IPS-18c (cell line): Measurements from ENCODE around the gene ADAM10.
"Not testable (repeated sequence)": the region's sequence is repeated elsewhere in the genome, so short reads cannot be mapped to it uniquely, and the experiment has no call there.

Experiments used
- H3K4me3 ChIP-seq: 2 replicates; pipeline ENCODE4 v1.7.0; 2013; ENCODE audit warnings: low read depth, mild to moderate bottlenecking, low read length, moderate library complexity; ENCODE audit not compliant: insufficient read depth
- H3K9me3 ChIP-seq: one replicate; pipeline ENCODE4 v1.6.1; 2013; ENCODE audit warnings: mild to moderate bottlenecking, low read length, moderate library complexity; ENCODE audit not compliant: control insufficient read depth, insufficient read depth

Gene ADAM10, protein sequence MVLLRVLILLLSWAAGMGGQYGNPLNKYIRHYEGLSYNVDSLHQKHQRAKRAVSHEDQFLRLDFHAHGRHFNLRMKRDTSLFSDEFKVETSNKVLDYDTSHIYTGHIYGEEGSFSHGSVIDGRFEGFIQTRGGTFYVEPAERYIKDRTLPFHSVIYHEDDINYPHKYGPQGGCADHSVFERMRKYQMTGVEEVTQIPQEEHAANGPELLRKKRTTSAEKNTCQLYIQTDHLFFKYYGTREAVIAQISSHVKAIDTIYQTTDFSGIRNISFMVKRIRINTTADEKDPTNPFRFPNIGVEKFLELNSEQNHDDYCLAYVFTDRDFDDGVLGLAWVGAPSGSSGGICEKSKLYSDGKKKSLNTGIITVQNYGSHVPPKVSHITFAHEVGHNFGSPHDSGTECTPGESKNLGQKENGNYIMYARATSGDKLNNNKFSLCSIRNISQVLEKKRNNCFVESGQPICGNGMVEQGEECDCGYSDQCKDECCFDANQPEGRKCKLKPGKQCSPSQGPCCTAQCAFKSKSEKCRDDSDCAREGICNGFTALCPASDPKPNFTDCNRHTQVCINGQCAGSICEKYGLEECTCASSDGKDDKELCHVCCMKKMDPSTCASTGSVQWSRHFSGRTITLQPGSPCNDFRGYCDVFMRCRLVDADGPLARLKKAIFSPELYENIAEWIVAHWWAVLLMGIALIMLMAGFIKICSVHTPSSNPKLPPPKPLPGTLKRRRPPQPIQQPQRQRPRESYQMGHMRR

DNA sequence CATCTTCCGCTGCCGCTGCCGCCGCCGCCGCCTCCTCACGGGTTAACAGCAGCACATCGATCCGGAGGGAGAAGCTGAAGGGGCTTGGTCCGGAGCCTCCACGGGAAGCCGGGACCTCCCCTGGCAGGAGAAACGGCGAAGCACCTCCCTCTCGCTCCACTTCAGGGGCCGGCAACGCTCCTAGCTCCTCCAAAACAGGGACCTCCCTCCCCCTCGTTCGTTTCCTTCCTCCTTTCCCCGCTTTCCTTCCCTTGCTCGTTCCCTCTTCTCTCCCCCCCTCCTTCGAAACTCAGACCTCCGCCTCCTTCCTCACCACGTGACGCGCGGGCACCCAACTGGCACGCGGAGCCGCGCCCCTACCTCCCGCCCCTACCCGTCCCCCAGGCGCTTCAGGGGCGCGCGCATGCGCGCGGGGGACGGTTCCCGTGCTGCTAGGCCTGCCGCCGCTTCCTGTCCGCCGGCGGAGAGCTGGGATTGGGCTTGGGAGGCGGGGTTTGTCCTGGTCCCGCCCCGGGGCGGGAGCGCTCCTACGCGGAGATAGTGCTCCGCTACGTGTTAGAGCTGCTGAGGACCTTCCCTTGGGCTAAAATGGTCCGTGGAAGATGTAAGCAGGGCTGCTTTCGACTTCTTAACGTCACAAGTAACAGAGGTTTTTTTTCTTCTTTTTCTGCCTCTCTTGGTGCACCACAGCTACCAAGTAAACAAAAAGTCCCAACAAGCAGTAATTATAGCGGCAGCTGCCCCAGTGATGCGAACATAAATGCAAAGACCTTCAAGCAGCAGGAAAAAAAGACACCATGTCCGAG, at the start of gene ADAM10:
TSS of gene ADAM10 (minus strand) at position 176 of the 806 bp plus-strand sequence. CDS start at position 3, 173 bp downstream.
- H3K4me3 ChIP-seq = peak within 1 kb of the TSS; percentile 92

DNA sequence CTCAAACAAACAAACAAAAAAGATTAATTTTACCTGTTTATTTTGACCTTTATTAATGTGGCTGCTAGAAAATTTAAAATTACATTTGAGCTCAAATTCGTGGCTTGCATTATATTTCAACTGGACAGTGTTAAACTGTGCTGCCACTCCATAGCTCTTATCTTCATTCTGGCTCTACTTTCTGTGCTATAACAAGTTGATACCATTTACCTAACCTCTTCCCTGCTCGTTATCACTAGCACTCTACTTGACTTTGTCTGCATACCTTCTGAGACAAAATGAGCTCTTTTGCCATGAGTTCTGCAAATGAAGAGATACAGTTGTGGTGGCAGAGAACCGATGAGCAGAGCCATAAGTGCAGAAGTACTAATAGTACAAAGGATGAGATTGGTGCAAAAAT, 48.0 kb upstream of the ADAM10 start:
- Histone ChIP-seq H3K9me3 (no peaks in the 10 kb centered on the region), H3K4me3 (no peak overlapping the region)

More for the DNA sequence above, at the start of gene ADAM10:
- H3K9me3 ChIP-seq = no peaks in the 10 kb centered on the region

DNA sequence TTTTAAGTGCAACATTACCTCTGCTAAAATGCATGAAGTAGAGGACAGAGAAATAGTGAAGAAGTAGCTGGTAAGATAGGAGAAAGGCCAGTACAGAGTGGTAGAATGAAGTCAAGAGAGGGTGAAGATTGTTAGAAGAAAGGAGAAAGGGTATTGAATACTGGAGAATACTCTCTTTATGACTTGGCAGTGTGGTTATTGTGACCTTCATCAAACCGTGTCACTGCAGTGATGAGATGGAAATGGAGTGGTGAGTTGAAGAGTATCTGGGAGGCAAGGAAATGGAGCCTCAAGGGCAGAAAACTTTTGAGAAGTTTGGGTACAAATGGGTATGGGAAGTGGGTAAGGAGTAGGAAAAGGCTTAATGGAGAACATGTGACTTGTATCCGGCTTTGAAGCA, 46.3 kb upstream of the ADAM10 start:
- Histone ChIP-seq H3K4me3 (no peak overlapping the region), H3K9me3 (no peaks in the 10 kb centered on the region)

DNA sequence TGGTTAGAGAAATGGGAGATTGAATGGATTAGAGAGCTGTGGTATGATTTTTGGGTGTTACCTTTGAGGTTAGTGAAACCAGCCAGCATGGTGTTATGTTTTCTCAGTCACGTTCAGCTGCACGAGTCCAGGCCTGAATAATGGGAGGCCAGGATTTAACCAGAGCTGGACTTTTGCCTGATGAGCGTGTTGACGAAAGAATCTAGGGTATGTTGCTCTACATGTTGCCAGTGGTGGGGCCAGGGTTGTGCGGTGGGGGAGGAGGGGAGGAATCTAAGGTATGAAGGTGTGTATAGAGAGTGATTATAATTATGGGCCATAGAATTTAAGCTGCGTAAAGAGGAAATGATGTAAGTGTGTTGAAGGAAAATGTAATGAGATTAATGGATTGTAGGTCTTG, 44.4 kb upstream of the ADAM10 start:
- Histone ChIP-seq H3K4me3 (no peak overlapping the region), H3K9me3 (no peaks in the 10 kb centered on the region)

DNA sequence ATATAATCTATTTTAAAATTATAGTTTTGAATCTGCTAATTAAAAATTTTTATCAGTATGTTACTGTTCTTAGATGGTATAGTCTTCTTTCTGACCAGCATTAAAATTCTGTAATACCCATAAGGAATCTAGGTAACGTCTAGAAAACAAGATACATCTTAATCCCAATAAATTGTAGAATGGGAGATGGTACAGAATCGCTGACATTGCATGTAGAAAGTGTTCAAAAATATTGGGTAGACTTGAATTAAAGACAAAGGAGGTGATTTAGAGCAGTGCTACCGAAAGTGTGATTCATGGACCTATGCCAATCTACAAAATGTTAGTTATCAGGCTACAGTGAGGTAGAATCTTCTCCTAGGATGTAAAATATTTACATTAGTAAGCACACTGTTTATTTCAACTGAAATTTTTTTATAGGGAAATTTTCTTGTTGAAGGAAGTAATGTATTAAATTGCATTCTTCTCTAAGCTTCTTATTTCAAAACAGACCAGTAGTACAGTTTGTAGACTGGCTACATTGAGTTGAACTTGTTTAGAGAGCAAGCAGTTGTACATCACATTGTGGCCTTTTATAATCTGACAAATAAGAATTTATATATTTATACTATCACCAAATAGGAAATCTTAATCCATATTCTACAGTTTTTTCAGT, 38.7 kb upstream of the ADAM10 start:
- no peak overlapping the region for H3K4me3 ChIP-seq
- H3K9me3 ChIP-seq = no peaks in the 10 kb centered on the region

DNA sequence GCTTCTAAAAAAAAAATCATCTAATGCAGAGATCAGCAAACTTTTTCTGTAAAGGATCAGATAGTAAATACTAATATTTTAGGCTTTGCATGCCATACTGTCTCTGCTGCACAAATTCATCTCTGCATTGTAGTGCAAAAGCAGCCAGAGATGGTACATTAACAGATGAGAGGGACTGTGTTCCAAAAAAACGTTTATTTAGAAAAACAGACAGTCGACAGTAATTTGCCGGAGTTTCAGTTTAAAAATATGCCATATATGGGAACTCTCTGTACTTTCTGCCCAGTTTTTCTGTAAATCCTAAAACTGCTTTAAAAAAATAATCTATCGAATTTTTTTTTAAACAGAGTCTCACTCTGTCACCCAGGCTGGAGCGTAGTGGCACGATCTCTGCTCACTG, 35.8 kb upstream of the ADAM10 start:
- no peak overlapping the region for H3K4me3 ChIP-seq
- no peaks in the 10 kb centered on the region for H3K9me3 ChIP-seq

DNA sequence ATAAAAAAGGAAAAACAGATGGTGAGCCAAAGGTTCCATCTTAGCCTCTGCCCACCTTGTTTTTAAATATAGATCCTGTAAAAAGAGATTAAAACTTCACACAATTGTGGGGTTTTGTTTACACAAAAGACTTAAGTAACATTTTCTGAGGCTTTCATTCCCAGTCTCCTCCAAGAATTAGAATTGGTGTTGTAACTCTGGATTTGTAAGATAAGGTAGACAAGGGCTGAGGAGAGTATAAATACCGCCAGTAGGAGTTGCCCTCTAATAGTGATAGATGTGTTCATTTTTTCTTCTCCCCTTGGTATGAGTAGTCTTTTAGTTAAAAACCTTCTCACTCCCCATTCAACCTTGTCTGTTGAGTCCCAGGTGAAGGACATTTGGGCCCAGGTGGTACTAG, 30.0 kb upstream of the ADAM10 start:
- no peaks in the 10 kb centered on the region for H3K9me3 ChIP-seq

DNA sequence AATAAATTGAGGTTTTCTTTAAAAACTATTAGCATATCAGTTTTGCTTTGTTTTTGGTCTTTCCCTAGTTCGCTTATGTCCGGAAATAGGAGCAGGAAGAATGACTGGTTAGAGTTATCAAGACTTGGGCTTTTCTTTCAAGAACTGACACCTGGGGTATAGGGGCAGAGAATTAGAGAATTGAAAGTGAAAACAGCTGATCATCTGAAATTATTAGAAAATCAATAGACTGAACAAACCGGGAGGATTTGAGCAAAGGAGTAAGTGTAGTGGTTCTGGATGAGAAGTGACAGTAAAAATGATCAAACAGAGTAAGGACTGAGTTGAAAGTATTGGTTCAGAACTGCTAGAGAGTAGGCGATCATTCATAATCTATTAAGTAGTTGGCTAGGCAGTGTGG, 27.6 kb upstream of the ADAM10 start:
- H3K4me3 ChIP-seq = no peak overlapping the region
- H3K9me3 ChIP-seq = no peaks in the 10 kb centered on the region

More for the DNA sequence above, 30.0 kb upstream of the ADAM10 start:
- H3K4me3 ChIP-seq = no peak overlapping the region

DNA sequence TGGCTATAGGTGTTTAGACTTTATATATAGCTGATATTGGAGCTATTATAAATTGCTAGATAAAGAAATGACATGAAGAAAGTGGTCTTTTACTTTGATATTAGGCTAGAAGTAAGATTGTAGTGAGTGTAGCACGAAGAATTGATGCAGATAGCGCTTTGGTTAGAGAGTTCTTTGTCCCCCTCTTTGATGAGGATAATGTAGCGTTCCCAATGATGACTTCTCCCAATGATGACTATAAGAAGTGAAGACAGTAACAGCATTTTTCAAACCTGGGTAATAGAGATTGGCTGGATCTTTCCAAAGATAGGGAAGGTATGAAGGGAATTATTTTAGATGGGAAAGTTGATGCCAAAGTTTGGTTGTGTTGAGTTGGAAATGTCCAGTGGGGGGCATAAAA, 25.9 kb upstream of the ADAM10 start:
- no peak overlapping the region for H3K4me3 ChIP-seq
- no peaks in the 10 kb centered on the region for H3K9me3 ChIP-seq

DNA sequence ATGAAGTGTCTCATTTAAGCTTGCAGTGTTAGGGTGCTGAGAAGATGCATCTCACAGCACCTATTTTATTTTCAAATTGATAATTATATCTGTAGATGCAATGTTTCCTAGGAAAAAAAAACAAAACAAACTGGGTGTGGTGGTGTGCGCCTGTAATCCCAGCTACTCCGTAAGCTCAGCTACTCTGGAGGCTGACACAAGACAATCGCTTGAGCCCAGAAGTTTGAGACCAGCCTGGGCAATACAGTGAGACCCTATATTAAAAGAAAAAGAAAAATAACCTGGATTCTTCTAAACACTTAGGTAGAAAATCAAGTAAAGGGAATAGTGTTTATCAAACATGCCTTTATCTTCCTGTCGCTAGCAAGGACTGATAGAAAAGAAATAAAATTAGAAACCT, 23.5 kb upstream of the ADAM10 start:
- Histone ChIP-seq H3K9me3 (no peaks in the 10 kb centered on the region), H3K4me3 (no peak overlapping the region; the same call in 1 of the 2 replicates)

DNA sequence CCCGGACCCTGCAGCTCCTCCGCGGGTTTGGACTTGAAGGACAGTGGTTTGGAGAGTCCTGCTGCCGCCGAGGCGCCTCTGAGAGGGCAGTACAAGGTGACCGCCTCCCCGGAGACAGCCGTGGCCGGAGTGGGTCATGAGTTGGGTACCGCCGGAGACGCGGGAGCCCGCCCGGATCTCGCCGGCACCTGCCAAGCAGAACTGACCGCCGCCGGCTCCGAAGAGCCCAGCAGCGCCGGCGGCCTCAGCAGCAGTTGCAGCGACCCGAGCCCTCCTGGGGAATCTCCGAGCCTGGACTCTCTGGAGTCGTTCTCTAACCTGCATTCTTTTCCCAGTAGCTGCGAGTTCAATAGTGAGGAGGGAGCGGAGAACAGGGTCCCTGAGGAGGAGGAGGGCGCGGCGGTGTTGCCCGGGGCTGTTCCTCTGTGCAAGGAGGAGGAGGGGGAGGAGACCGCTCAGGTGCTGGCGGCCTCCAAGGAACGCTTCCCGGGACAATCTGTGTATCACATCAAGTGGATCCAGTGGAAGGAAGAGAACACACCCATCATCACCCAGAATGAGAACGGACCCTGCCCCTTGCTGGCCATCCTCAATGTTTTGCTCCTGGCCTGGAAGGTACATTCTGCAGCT, 22.2 kb upstream of the ADAM10 start:
- no peaks in the 10 kb centered on the region for H3K9me3 ChIP-seq
- peak overlapping the region; percentile 97 for H3K4me3 ChIP-seq

DNA sequence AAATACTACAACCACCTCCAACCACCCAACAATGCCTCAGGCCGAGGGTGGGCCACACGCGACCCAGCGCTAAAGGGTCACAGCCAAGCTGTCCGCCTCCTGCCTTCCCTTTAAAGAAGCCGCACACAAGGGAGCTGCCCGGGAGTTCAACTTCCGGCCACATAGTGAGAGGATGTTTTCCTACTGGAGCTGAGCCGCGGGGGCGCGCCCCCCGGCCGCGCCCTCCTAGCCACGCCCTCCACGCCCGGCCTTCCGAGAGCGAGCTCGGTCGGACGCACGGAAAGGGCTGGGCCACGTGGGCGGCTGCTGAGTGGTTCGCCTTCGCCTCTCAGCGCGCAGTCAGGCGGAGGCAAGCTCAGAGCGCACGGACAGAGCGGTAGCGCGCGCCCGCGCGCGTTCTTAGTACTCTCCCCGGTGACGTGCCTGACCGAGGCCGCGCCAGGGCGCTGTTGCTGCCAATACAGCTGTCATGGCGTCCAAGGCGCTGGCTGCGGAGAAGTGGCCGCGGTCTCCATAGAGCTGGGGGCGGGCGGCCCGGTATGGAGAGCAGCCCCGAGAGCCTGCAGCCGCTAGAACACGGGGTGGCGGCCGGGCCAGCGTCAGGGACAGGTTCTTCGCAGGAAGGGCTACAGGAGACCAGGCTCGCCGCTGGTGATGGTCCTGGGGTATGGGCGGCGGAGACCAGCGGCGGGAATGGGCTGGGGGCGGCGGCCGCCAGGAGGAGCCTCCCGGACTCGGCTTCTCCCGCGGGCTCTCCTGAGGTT, 21.5 kb upstream of the ADAM10 start, which contains the start of gene MINDY2:
TSS of gene MINDY2 (plus strand) at position 446 of the 764 bp plus-strand sequence. CDS start at position 540, 94 bp downstream.
- H3K9me3 ChIP-seq = no peaks in the 10 kb centered on the region
- peak within 1 kb of the TSS; percentile 97 for H3K4me3 ChIP-seq

DNA sequence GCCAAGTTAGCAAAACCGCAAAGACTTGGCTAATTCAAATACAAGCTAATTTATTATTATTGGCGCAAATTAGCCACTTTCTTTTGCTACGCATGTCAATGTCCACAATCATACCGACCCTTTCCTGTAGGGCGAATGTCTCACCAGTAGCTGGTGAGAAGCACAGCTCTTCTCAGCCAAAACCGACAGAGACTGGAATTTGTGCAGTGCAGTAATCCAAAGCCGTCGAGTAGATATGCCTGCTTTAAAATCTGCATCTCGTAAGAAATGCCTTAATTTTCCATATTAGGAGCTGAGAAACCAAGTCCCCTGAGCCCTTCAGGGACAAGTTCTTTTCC, 21.0 kb upstream of the ADAM10 start:
- Histone ChIP-seq H3K9me3 (no peaks in the 10 kb centered on the region), H3K4me3 (peak overlapping the region; percentile 38)

DNA sequence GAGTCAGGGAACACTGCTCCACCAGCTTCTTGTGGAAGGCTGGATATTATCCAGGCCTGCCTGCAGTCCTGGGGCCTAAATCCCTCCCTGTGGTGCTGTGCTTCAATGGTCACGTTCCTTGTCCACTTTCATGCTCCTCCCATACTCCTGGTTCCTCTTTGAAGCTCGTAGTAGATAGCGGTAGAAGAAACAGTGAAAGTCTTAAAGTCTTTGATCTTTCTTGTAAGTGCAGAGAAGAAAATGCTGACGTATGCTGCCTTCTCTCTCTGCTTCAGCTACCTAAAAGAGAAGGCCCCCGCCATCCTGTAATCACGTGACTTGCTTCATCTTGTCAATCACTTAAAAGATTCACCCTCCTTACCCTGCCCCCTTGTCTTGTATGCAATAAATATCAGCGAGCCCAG, 19.1 kb upstream of the ADAM10 start:
- not testable (repeated sequence) for H3K9me3 ChIP-seq, H3K4me3 ChIP-seq

DNA sequence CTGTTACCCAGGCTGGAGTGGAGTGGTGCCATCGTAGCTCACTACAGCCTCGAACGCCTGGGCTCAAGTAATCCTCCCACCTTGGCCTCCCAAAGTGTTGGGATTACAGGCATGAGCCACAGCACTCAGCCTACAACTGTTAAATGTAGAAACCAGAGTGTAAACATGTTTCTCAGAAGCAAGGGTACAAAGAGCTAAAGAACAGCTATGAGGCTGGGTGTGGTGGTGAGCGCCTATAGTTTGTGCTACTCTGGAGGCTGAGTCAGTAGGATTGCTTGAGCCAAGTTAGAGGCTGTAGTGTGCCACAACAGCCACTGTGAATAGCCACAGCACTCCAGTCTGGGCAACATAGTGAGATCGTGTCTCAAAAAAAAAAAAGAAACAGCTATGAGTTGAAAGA, 16.8 kb upstream of the ADAM10 start:
- Histone ChIP-seq H3K9me3 (no peaks in the 10 kb centered on the region), H3K4me3 (no peak overlapping the region)

DNA sequence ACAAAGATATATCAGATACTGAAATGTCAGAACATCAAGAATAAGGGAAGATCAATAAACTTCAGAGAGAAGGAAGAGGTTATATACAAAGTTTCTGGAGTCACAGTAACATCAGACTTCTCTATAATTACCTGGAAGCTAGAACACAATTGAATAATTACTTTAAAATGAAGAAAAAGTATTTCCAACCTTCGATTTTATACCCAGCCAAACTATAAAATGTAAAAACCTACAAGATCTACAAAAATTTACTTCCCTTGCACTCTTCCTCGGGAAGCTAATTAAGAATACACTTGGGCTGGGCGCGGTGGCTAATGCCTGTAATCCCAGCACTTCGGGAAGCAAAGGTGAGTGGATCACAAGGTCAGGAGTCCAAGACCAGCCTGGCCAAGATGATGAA, 15.0 kb upstream of the ADAM10 start:
- no peak overlapping the region for H3K4me3 ChIP-seq
- no peaks in the 10 kb centered on the region for H3K9me3 ChIP-seq
